GM18505 (cell line): ENCODE data around the gene ISM2.
A peak's percentile ranks its signal among the peaks of the same experiment; 100 is the strongest.

Source experiments
- ATAC-seq: cut with Tn5 transposase; IDR thresholded peaks from one replicate; pipeline ENCODE4 v1.9.1; 2021; ENCODE audit not compliant: unreplicated experiment
- POLR2A ChIP-seq: IDR thresholded peaks from 4 replicates; pipeline ENCODE4 v1.6.1; 2011; ENCODE audit warnings: borderline replicate concordance; ENCODE audit not compliant: insufficient read depth, insufficient read length; ENCODE audit errors: extremely low read depth

ISM2 gene

GRCh38 chr14:77526266-77526665 lies 27.6 kb upstream of the ISM2 start:
- ATAC-seq = no peak
- no peak for TF ChIP-seq POLR2A

GRCh38 chr14:77524536-77524935 lies 25.9 kb upstream of the ISM2 start:
- no peak for ATAC-seq
- TF ChIP-seq POLR2A = no peak

- ATAC-seq = no peak
These were observed 24.5 kb upstream of the ISM2 start for GRCh38 chr14:77523109-77523508.

GRCh38 chr14:77520555-77520954 lies 21.9 kb upstream of the ISM2 start:
- no peak for ATAC-seq
- TF ChIP-seq POLR2A = no peak

More at GRCh38 chr14:77523109-77523508, 24.5 kb upstream of the ISM2 start:
- no peak for TF ChIP-seq POLR2A

GRCh38 chr14:77516126-77516525 lies 17.5 kb upstream of the ISM2 start:
- no peak for ATAC-seq
- TF ChIP-seq POLR2A = no peak

- ATAC-seq = no peak
- no peak for TF ChIP-seq POLR2A
These were observed 13.0 kb upstream of the ISM2 start for GRCh38 chr14:77511486-77512162.

GRCh38 chr14:77509366-77509765 lies 10.8 kb upstream of the ISM2 start:
- TF ChIP-seq POLR2A = no peak
- no peak for ATAC-seq

- ATAC-seq = no peak
- TF ChIP-seq POLR2A = no peak
These were observed 10.3 kb upstream of the ISM2 start for GRCh38 chr14:77508876-77509275.

- TF ChIP-seq POLR2A = no peak
- no peak for ATAC-seq
These were observed 9.6 kb upstream of the ISM2 start for GRCh38 chr14:77508249-77508648.

- TF ChIP-seq POLR2A = no peak
- no peak for ATAC-seq
These were observed 9.1 kb upstream of the ISM2 start for GRCh38 chr14:77507762-77508161.

GRCh38 chr14:77505031-77505430 lies 6.4 kb upstream of the ISM2 start:
- no peak for TF ChIP-seq POLR2A
- ATAC-seq = no peak

- TF ChIP-seq POLR2A = no peak
- no peak for ATAC-seq
These were observed 4.5 kb upstream of the ISM2 start for GRCh38 chr14:77503138-77503537.

GRCh38 chr14:77502109-77502782 lies 3.6 kb upstream of the ISM2 start:
- no peak for ATAC-seq
- no peak for TF ChIP-seq POLR2A

GRCh38 chr14:77498984-77499527 lies 440 bp upstream of the ISM2 start:
- no peak for TF ChIP-seq POLR2A
- ATAC-seq = peak; percentile 17
